ENCODE measurements around the gene HHAT. TPM values are rescaled to one million over a fixed set of nuclear protein-coding genes. Genes with fewer than 3 reads are reported as not detected.
A peak's percentile ranks its signal among the peaks of the same experiment; 100 is the strongest.

HHAT gene
- total RNA-seq, 2 donors from 2014 or later, result 16.3 to 19.0 TPM

- Histone ChIP-seq H3K27me3 (replicated peaks; ENCODE audit: insufficient read depth) (no peaks in the 10 kb centered on the region), H3K4me3 (no peak overlapping the region), H3K27ac (no peak overlapping the region), H3K9me3 (no peaks in the 10 kb centered on the region), H3K36me3 (no peaks in the 10 kb centered on the region), H3K4me1 (replicated peaks) (no peaks in the 10 kb centered on the region)
- TF ChIP-seq POLR2AphosphoS5 (IDR thresholded peaks at IDR 0.05) (no peak), POLR2A (IDR thresholded peaks at IDR 0.05) (no peak), CTCF (IDR thresholded peaks at IDR 0.05) (no peak)
- intact Hi-C loops (cut with DNase I), result no loop called here
- 91% methylated on average over 6 of the region's 6 CpGs for WGBS
- DNase-seq (ENCODE audit: low spot score), result no peak
Measured at GRCh38 chr1:210573141-210573540, 244.4 kb downstream of the HHAT start.

GRCh38 chr1:210582205-210582970, 253.7 kb downstream of the HHAT start:
- WGBS, result 73% methylated on average over 10 of the region's 10 CpGs
- H3K27me3 ChIP-seq (replicated peaks; ENCODE audit: insufficient read depth), result no peaks in the 10 kb centered on the region
- no peak for DNase-seq (ENCODE audit: low spot score)

GRCh38 chr1:210584439-210585113, 255.9 kb downstream of the HHAT start:
- WGBS, result 27% methylated on average over 3 of the region's 3 CpGs
- intact Hi-C loops (cut with DNase I), result loop anchor here (2.0 kb wide), 2 partner anchors 138 to 550 kb away; partner anchors contain the start of gene KCNH1
- Histone ChIP-seq H3K9me3 (no peaks in the 10 kb centered on the region), H3K36me3 (no peaks in the 10 kb centered on the region), H3K4me1 (replicated peaks) (no peaks in the 10 kb centered on the region), H3K27me3 (replicated peaks; ENCODE audit: insufficient read depth) (no peaks in the 10 kb centered on the region), H3K27ac (no peak overlapping the region), H3K4me3 (no peak overlapping the region)
- peak; percentile 68 for DNase-seq (ENCODE audit: low spot score)
- TF ChIP-seq POLR2A (IDR thresholded peaks at IDR 0.05) (no peak), CTCF (IDR thresholded peaks at IDR 0.05) (peak in 3 of 4 experiments; percentile 59 to 67 (median 60))

More at GRCh38 chr1:210582205-210582970, 253.7 kb downstream of the HHAT start:
- Histone ChIP-seq H3K4me1 (replicated peaks) (no peaks in the 10 kb centered on the region), H3K36me3 (no peaks in the 10 kb centered on the region), H3K9me3 (no peaks in the 10 kb centered on the region), H3K4me3 (no peak overlapping the region), H3K27ac (no peak overlapping the region)
- intact Hi-C loops (cut with DNase I), result no loop called here
- no peak for TF ChIP-seq CTCF (IDR thresholded peaks at IDR 0.05)
- no peak for TF ChIP-seq POLR2AphosphoS5 (IDR thresholded peaks at IDR 0.05)
- TF ChIP-seq POLR2A (IDR thresholded peaks at IDR 0.05), result no peak

GRCh38 chr1:210586771-210587170, 258.1 kb downstream of the HHAT start:
- 34% methylated on average over 4 of the region's 4 CpGs for WGBS
- Histone ChIP-seq H3K27ac (no peak overlapping the region), H3K9me3 (no peaks in the 10 kb centered on the region), H3K4me3 (no peak overlapping the region), H3K4me1 (replicated peaks) (no peaks in the 10 kb centered on the region), H3K27me3 (replicated peaks; ENCODE audit: insufficient read depth) (no peaks in the 10 kb centered on the region), H3K36me3 (no peaks in the 10 kb centered on the region)
- no peak for DNase-seq (ENCODE audit: low spot score)
- TF ChIP-seq CTCF (IDR thresholded peaks at IDR 0.05), result no peak
- TF ChIP-seq POLR2AphosphoS5 (IDR thresholded peaks at IDR 0.05), result no peak
- TF ChIP-seq POLR2A (IDR thresholded peaks at IDR 0.05), result no peak
- intact Hi-C loops (cut with DNase I), result no loop called here
